PC-9 (cell line): ENCODE measurements around the gene FADD. TPM values are rescaled to one million over a fixed set of nuclear protein-coding genes. Genes with fewer than 3 reads are reported as not detected.
A peak's percentile ranks its signal among the peaks of the same experiment; 100 is the strongest.

Experiments used
- BruUV-seq: library from RNA; stranded (reverse); fragments of 400-500 nt; replicated peaks from 2 replicates; lab custom pipeline; 2021; lab: Mats Ljungman, UMichigan
- CTCF ChIA-PET: fragments of 300-600 bp; sonication (Branson Sonifier 250); formaldehyde crosslinking; loops from one replicate; lab custom pipeline; 2022; ENCODE audit warnings: antibody characterized with exemption; lab: Charles Lee
- POLR2A ChIA-PET: fragments of 300-600 bp; sonication (Branson Sonifier 250); formaldehyde crosslinking; loops from one replicate; lab custom pipeline; 2022; ENCODE audit warnings: antibody characterized with exemption; ENCODE audit not compliant: unreplicated experiment; lab: Charles Lee
- DNase-seq, 2 experiments: peaks; one replicate each; pipeline versions ENCODE4 v3.0.0 to v3.0.0-alpha.2; 2015 to 2022; ENCODE audit warnings: mixed read lengths in 1 of 2
- H2AFZ ChIP-seq: fragments of 200-600 bp; sonication (generic); 2 replicates; pipeline ENCODE4 v1.8.1; 2017; ENCODE audit warnings: antibody characterized with exemption
- H3F3A ChIP-seq: fragments of 200-600 bp; sonication (generic); 2 replicates; pipeline ENCODE4 v1.8.1; 2017; ENCODE audit warnings: antibody characterized with exemption, mild to moderate bottlenecking, low read depth; ENCODE audit not compliant: insufficient read depth
- H3K27ac ChIP-seq: fragments of 200-600 bp; sonication (generic); 2 replicates; pipeline ENCODE4 v1.6.1; 2016; ENCODE audit warnings: mixed run types
- H3K27me3 ChIP-seq: fragments of 200-600 bp; sonication (generic); 2 replicates; pipeline ENCODE4 v1.6.1; 2016; ENCODE audit warnings: low read depth, mixed run types; ENCODE audit not compliant: insufficient read depth
- H3K36me3 ChIP-seq: fragments of 200-600 bp; sonication (generic); 2 replicates; pipeline ENCODE4 v1.6.1; 2016; ENCODE audit warnings: low read depth, mixed run types
- H3K4me1 ChIP-seq: fragments of 200-600 bp; sonication (generic); replicated peaks from 2 replicates; pipeline ENCODE4 v1.6.1; 2016; ENCODE audit warnings: mixed run types; ENCODE audit not compliant: insufficient read depth
- H3K4me2 ChIP-seq: fragments of 200-600 bp; sonication (generic); 2 replicates; pipeline ENCODE4 v1.6.1; 2017; ENCODE audit warnings: mixed run types
- H3K4me3 ChIP-seq: fragments of 200-600 bp; sonication (generic); 2 replicates; pipeline ENCODE4 v1.6.1; 2016; ENCODE audit warnings: mixed run types
- H3K79me2 ChIP-seq: fragments of 200-600 bp; sonication (generic); 2 replicates; pipeline ENCODE4 v1.6.1; 2017; ENCODE audit warnings: low read depth, mixed run types
- H3K9me2 ChIP-seq: fragments of 200-600 bp; sonication (generic); 2 replicates; pipeline ENCODE4 v1.8.1; 2017; ENCODE audit warnings: mild to moderate bottlenecking; ENCODE audit not compliant: insufficient read depth
- H3K9me3 ChIP-seq: fragments of 200-600 bp; sonication (generic); 2 replicates; pipeline ENCODE4 v1.8.1; 2016; ENCODE audit warnings: low read depth; ENCODE audit not compliant: insufficient read depth
- H4K20me1 ChIP-seq: fragments of 200-600 bp; sonication (generic); 2 replicates; pipeline ENCODE4 v1.8.1; 2017; ENCODE audit not compliant: insufficient read depth
- EZH2 ChIP-seq: fragments of 200-600 bp; sonication (generic); IDR thresholded peaks from 2 replicates; pipeline ENCODE4 v1.8.0; 2017; ENCODE audit warnings: antibody characterized with exemption, low read depth
- intact Hi-C: fragments of 100-400 bp; cut with micrococcal nuclease; formaldehyde crosslinking; loops from one replicate; pipeline ENCODE4 v1.10.0; 2022; ENCODE audit not compliant: unreplicated experiment
- total RNA-seq: library from RNA; stranded (reverse); gene quantifications from 2 replicates; pipeline ENCODE4 v1.2.3, GENCODE V29; 2021
- TF ChIP-seq, protein P1 (sequence below): fragments of 200-600 bp; sonication (generic); conservative IDR thresholded peaks from 2 replicates; pipeline ENCODE4 v1.6.1; 2017; ENCODE audit warnings: mixed run types, antibody characterized with exemption, mild to moderate bottlenecking, moderate library complexity

FADD gene
- total RNA-seq, 1 experiment from 2014 or later: 47.8 TPM

DNA sequence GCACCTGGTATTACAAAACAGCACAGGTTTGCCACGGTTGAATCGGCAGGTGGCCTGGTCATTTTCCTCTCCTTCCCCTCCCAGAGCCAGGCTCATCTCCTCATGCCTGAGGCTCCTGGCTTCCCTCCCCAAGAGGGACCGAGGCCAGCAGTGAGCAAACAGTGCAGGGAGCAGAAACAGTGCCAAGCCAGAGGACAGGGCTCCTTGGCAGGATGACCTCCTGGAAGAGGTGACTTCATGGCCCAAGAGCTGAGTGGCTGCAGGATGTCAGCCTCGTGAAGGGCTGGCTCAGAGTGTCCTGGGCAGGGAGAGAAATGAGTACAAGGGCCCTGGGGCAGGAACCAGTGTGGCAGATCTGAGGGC lies 44.6 kb downstream of the FADD start:
- Histone ChIP-seq H3K9me3 (no peaks in the 10 kb centered on the region), H2AFZ (no peak overlapping the region), H3F3A (peaks cover 43% of the 10 kb centered on the region), H3K27ac (peak overlapping the region; percentile 9), H3K79me2 (peaks cover 1% of the 10 kb centered on the region; the same call in 1 of the 2 replicates), H3K4me1 (peaks cover 40% of the 10 kb centered on the region), H3K4me3 (no peak overlapping the region), H4K20me1 (no peaks in the 10 kb centered on the region), H3K36me3 (no peaks in the 10 kb centered on the region), H3K27me3 (no peaks in the 10 kb centered on the region), H3K9me2 (no peaks in the 10 kb centered on the region), H3K4me2 (peak overlapping the region; percentile 32)
- TF ChIP-seq EZH2: no peak
- TF ChIP-seq, protein P1, sequence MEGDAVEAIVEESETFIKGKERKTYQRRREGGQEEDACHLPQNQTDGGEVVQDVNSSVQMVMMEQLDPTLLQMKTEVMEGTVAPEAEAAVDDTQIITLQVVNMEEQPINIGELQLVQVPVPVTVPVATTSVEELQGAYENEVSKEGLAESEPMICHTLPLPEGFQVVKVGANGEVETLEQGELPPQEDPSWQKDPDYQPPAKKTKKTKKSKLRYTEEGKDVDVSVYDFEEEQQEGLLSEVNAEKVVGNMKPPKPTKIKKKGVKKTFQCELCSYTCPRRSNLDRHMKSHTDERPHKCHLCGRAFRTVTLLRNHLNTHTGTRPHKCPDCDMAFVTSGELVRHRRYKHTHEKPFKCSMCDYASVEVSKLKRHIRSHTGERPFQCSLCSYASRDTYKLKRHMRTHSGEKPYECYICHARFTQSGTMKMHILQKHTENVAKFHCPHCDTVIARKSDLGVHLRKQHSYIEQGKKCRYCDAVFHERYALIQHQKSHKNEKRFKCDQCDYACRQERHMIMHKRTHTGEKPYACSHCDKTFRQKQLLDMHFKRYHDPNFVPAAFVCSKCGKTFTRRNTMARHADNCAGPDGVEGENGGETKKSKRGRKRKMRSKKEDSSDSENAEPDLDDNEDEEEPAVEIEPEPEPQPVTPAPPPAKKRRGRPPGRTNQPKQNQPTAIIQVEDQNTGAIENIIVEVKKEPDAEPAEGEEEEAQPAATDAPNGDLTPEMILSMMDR: no peak
- no TSS peak for BruUV-seq
- POLR2A ChIA-PET: no interaction called here
- DNase-seq: peak; percentile 37 to 62
- intact Hi-C loops: no loop called here
- CTCF ChIA-PET: no interaction called here

- Histone ChIP-seq H3F3A (peaks cover 15% of the 10 kb centered on the region; the same call in 1 of the 2 replicates), H3K36me3 (no peaks in the 10 kb centered on the region), H3K9me2 (no peaks in the 10 kb centered on the region), H3K27ac (no peak overlapping the region), H2AFZ (no peak overlapping the region), H3K4me3 (no peak overlapping the region), H4K20me1 (no peaks in the 10 kb centered on the region), H3K79me2 (no peaks in the 10 kb centered on the region), H3K4me2 (no peak overlapping the region), H3K9me3 (no peaks in the 10 kb centered on the region), H3K4me1 (peaks cover 10% of the 10 kb centered on the region), H3K27me3 (no peaks in the 10 kb centered on the region)
- intact Hi-C loops: no loop called here
- DNase-seq: no peak
- POLR2A ChIA-PET: no interaction called here
- no TSS peak for BruUV-seq
- no peak for TF ChIP-seq EZH2
- TF ChIP-seq, protein P1: no peak
- CTCF ChIA-PET: no interaction called here
Observed at GRCh38 chr11:70250876-70251658, 48.0 kb downstream of the FADD start.

- H3K4me1 ChIP-seq: peaks cover 10% of the 10 kb centered on the region
- CTCF ChIA-PET: no interaction called here
- TF ChIP-seq, protein P1: no peak
- no peak for TF ChIP-seq EZH2
- H3F3A ChIP-seq: peaks cover 15% of the 10 kb centered on the region; the same call in 1 of the 2 replicates
- H3K9me2 ChIP-seq: no peaks in the 10 kb centered on the region
- no peak overlapping the region for H3K27ac ChIP-seq
- H3K4me2 ChIP-seq: no peak overlapping the region
- no peak overlapping the region for H2AFZ ChIP-seq
- POLR2A ChIA-PET: interaction anchor here (0.6 kb wide), 1 partner anchor 917 kb away, joined by 3 read pairs; no protein-coding TSS in a partner anchor
- no peak overlapping the region for H3K4me3 ChIP-seq
- H3K27me3 ChIP-seq: no peaks in the 10 kb centered on the region
- H3K9me3 ChIP-seq: no peaks in the 10 kb centered on the region
- no peaks in the 10 kb centered on the region for H4K20me1 ChIP-seq
- no peaks in the 10 kb centered on the region for H3K36me3 ChIP-seq
- DNase-seq: peak in 1 of 2 experiments; percentile 52
- no peaks in the 10 kb centered on the region for H3K79me2 ChIP-seq
- no TSS peak for BruUV-seq
- intact Hi-C loops: no loop called here
Observed at GRCh38 chr11:70251659-70252321, 48.7 kb downstream of the FADD start.
